GM12873 (cell line): ENCODE data around the gene SIGMAR1.

Experiments
- TF ChIP-seq, protein P1 (sequence below): IDR thresholded peaks from 2 replicates; pipeline ENCODE4 v1.5.1; 2012; ENCODE audit warnings: low read depth, mild to moderate bottlenecking, moderate library complexity, low read length, control low read depth; ENCODE audit not compliant: insufficient read depth; ENCODE audit errors: missing control alignments

Gene SIGMAR1

DNA sequence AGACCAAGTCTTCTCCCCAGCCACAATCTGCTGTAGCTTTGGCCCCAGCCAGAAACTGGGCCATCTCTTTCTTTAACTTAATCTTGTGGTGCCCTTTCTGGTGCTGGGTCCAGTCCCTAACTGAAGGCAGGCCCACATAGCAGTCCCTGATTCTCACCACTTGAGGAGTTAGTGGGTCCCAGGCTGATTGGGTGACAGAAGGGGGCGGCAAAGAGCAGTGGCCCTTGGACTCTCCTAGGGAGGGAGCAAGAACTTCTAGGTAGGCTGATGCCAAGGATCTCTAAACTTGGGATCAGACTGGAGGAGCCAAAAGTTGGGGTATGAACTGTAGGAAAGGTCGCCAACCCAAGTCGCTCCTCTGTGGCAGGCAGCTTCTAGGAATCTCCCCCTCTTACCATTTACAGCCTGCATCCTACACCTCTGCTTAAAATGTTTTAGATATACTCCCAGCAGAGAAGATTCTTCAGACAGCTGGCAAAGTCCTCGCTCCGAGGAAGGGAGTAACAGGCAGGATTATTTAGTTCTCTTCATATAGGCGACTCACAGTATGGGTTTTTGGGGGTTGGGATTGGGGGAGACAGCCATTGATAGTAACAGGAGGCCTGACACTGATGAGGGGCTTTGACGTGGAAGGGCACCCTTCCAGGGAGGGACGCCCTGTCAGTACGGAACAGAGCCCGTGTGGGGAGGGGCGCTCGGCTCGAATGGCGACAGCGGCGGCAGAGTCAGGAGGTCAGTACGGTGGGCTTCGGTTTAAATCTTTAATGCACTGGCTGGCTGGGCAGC is 26.9 kb upstream of the SIGMAR1 start:
- TF ChIP-seq, protein P1, sequence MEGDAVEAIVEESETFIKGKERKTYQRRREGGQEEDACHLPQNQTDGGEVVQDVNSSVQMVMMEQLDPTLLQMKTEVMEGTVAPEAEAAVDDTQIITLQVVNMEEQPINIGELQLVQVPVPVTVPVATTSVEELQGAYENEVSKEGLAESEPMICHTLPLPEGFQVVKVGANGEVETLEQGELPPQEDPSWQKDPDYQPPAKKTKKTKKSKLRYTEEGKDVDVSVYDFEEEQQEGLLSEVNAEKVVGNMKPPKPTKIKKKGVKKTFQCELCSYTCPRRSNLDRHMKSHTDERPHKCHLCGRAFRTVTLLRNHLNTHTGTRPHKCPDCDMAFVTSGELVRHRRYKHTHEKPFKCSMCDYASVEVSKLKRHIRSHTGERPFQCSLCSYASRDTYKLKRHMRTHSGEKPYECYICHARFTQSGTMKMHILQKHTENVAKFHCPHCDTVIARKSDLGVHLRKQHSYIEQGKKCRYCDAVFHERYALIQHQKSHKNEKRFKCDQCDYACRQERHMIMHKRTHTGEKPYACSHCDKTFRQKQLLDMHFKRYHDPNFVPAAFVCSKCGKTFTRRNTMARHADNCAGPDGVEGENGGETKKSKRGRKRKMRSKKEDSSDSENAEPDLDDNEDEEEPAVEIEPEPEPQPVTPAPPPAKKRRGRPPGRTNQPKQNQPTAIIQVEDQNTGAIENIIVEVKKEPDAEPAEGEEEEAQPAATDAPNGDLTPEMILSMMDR, result peak; percentile 97

DNA sequence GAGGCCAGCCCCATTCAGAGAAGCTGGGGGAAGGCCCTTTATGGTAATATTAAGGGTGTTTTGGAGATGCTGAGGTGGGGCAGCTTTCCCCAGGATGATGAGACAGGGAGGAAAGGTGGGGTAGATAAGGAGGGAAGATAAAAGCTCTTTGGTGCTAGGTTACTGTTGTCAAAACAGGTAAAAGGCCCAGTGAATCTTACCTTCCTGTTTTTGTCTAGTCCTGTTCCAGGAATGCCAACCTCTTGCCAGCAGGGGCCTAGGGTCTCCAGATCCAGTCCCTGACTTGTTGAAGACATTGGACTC is 25.7 kb upstream of the SIGMAR1 start:
- TF ChIP-seq, protein P1, result no peak

DNA sequence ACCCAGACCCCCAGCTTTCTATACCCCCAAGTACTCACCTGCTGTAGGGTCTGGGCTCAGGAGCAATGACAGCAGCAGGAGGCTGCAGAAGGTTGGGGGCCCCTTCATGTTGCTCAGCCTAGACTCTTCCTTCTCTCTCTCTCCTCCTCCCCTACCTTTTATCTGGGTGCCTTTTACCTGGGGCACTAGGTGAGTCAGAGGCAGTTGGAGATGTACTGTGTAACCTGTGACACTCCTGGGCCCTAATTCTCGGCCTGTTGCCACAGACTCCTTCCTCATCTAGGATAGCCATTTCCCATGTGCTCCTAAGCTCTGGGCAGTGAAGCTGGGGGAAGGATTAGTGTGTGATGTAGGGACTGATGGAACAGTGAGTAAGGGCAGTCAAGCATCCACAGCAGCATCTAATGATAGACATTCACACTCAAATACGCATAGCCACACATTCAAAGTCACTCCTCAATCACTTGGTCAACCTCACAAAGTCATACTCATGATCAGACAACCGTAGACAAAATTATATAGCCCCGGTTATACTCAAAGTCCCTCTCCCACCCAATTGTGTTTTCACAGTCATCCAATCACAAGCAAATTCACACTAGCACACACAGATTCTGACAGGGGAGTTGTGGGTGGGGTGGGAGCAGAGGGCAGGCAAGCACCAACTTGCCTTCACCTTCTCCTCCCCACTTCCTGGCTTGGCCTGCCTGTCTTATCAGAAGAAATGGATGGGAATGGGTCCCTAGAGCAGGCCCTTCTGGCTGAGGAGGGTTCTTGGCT is 25.1 kb upstream of the SIGMAR1 start, which contains the start of gene CCL27:
TSS of gene CCL27 (minus strand) at position 132 of the 777 bp plus-strand sequence. CDS start at position 108, 24 bp downstream.
- TF ChIP-seq, protein P1, result no peak

DNA sequence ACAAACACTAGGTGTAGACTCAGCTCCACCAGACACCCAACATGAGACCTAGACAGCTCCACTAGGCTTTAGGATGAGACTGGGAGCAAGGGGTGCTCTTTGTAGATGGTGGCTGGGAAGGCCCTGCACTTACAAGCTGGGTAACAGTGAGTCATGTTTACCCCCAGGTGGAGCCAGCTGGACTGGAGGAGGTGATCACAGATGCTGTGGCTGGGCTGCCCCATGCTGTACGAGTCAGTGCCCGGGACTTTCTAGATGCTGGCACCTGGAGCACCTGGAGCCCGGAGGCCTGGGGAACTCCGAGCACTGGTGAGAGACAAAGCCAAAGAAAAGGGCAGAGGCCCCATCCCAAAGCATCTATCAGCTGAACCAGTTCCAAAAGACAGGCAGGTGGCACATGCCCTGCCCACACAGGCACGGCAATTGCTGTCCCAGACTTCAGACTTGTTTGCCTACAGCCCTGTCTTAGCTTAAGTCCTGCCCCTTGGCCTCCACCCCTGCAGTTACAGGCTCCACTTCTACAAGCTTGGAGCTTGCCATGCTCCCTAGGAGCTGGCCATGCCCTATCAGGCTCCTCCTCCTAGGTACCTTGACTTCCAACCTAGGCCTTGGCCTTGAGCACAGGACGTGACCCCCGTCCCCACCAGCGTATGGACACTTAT is 22.1 kb upstream of the SIGMAR1 start:
- TF ChIP-seq, protein P1, result no peak

DNA sequence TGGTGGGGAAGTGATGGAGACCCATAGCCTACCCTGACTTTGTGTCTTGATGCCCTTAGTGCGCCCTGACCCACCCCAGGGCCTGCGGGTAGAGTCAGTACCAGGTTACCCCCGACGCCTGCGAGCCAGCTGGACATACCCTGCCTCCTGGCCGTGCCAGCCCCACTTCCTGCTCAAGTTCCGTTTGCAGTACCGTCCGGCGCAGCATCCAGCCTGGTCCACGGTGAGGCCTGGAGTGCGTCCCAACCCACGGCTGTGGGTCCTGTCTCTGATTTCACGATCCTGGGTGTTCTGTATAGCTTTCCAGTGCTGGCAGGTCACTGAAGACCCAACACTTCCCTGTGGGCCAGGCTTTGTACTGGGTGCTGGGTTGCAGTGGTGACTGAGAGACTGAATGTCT is 20.9 kb upstream of the SIGMAR1 start:
- TF ChIP-seq, protein P1, result no peak

DNA sequence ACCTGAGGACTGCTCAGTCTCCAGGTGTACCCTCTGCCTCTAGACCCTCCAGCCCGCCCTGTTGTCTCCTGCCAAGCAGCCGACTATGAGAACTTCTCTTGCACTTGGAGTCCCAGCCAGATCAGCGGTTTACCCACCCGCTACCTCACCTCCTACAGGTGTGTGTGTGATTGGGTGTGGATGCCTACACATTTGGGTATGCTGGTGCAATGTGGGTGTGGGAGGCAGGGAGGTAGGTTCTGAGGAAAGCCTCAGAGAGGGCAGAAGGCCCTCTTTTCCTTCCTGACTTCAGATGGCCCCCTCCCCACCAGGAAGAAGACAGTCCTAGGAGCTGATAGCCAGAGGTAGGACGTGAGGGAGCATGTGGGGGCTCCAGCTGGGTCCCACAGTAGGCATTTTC is 19.4 kb upstream of the SIGMAR1 start:
- TF ChIP-seq, protein P1, result no peak

DNA sequence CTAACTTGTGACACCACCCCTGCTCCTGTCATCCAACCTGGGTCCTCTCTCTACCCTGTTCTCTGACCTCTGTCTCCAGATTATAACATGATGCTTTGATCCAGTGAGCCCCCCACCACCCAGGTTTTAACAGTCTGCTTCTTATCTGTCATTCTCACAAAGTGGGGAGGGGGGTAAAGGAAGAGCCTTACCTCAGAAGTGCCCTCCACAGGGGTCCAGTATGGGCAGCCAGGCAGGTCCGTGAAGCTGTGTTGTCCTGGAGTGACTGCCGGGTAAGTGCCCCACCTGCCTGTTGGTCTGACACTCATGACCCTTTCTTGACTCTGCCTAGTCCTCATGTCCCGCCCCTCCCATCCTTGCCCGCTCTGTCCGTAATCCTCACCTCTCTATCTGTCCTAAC is 17.8 kb upstream of the SIGMAR1 start:
- TF ChIP-seq, protein P1, result no peak
